K562 (cell line): Measurements from ENCODE around the gene SPATA13. TPM values are rescaled to one million over a fixed set of nuclear protein-coding genes. Genes with fewer than 3 reads are reported as not detected.

Source experiments
- ATAC-seq: fragments of 200-7000 bp; cut with Tn5 transposase; 3 replicates; pipeline ENCODE4 v1.9.1; 2020; ENCODE audit warnings: moderate library complexity
- BruUV-seq: library from RNA; stranded (reverse); fragments of 400-500 nt; replicated peaks from 2 replicates; lab custom pipeline; 2021; lab: Mats Ljungman, UMichigan
- CTCF ChIA-PET: fragments of 300-600 bp; formaldehyde crosslinking; extraction: SDS; loops from one replicate; lab custom pipeline; 2021; ENCODE audit warnings: low intra/inter-chr PET ratio; lab: Yijun Ruan, JAX
- POLR2A ChIA-PET: fragments of 300-600, 350-650 bp; sonication (Branson Sonifier 250); formaldehyde crosslinking; extraction: SDS; loops from one replicate; lab custom pipeline; 2021; ENCODE audit warnings: antibody characterized with exemption, inconsistent platforms; lab: Yijun Ruan, JAX
- DNase-seq, 4 experiments: peaks; one replicate each; pipeline versions ENCODE4 v3.0.0 to v3.0.0-alpha.2; 2011 to 2018; ENCODE audit warnings: low spot score in 3 of 4, mixed read lengths in 3 of 4; ENCODE audit errors: extremely low read depth in 1 of 4
- FAIRE-seq: peaks from 2 replicates; lab custom pipeline; 2011; peaks lifted over from hg19 to GRCh38; lab: Jason Lieb, UNC
- H2AFZ ChIP-seq: 2 replicates; pipeline ENCODE4 v1.6.0; 2011; ENCODE audit warnings: low read depth, low read length, control low read depth, inconsistent platforms
- H3K27ac ChIP-seq: fragments of 200-600 bp; 3 replicates; pipeline ENCODE4 v1.8.0; 2011; ENCODE audit warnings: low read depth, mild to moderate bottlenecking, control low read depth, inconsistent platforms, low read length, moderate library complexity, mixed read lengths; ENCODE audit errors: extremely low read depth
- H3K27me3 ChIP-seq, 2 experiments: fragments of 300-600 bp in 1 of 2; 2 replicates in 1 of 2; 3 replicates in 1 of 2; pipeline versions ENCODE4 v1.6.0 to v1.8.0; 2011; ENCODE audit warnings: inconsistent platforms in 2 of 2, low read length in 2 of 2, mild to moderate bottlenecking in 1 of 2, mixed read lengths in 1 of 2, moderate library complexity in 1 of 2; ENCODE audit not compliant: control insufficient read depth in 2 of 2, insufficient read depth in 2 of 2
- H3K36me3 ChIP-seq: fragments of 300-600 bp; 3 replicates; pipeline ENCODE4 v1.8.0; 2011; ENCODE audit warnings: mild to moderate bottlenecking, low read length, inconsistent platforms; ENCODE audit not compliant: control insufficient read depth, insufficient read depth
- H3K4me1 ChIP-seq, 2 experiments: fragments of 200-600 bp in 1 of 2; replicated peaks in 1 of 2; 2 replicates in 1 of 2; 3 replicates in 1 of 2; pipeline versions ENCODE4 v1.5.1 to v1.8.0; 2011; ENCODE audit warnings: inconsistent platforms in 2 of 2, low read length in 2 of 2, mild to moderate bottlenecking in 1 of 2, mixed read lengths in 1 of 2, moderate library complexity in 1 of 2; ENCODE audit not compliant: control insufficient read depth in 2 of 2, insufficient read depth in 2 of 2
- H3K4me2 ChIP-seq: 2 replicates; pipeline ENCODE4 v1.6.1; 2011; ENCODE audit warnings: low read length, control low read depth, inconsistent platforms, mixed read lengths; ENCODE audit not compliant: insufficient read depth
- H3K4me3 ChIP-seq: fragments of 200-600 bp; sonication (generic), shearing (Covaris generic); 2 replicates; pipeline ENCODE4 v1.5.1; 2016; ENCODE audit warnings: control low read depth, inconsistent platforms
- H3K79me2 ChIP-seq: fragments of 200-600 bp; 3 replicates; pipeline ENCODE4 v1.8.0; 2011; ENCODE audit warnings: low read length, inconsistent platforms; ENCODE audit not compliant: control insufficient read depth, insufficient read depth
- H3K9ac ChIP-seq, 2 experiments: 2 replicates each; pipeline versions ENCODE4 v1.6.0 to v1.6.1; 2011; ENCODE audit warnings: low read depth in 2 of 2, low read length in 2 of 2, control low read depth in 1 of 2, inconsistent platforms in 1 of 2, mild to moderate bottlenecking in 1 of 2, mixed read lengths in 1 of 2; ENCODE audit not compliant: insufficient read depth in 1 of 2
- H3K9me1 ChIP-seq: one replicate; pipeline ENCODE4 v1.6.0; 2011; ENCODE audit warnings: inconsistent platforms, mild to moderate bottlenecking, low read length, moderate library complexity; ENCODE audit not compliant: control insufficient read depth, insufficient read depth
- H3K9me3 ChIP-seq: replicated peaks from 2 replicates; pipeline ENCODE4 v1.5.1; 2011; ENCODE audit warnings: low read depth, low read length, inconsistent platforms; ENCODE audit not compliant: control insufficient read depth, insufficient read depth
- H4K20me1 ChIP-seq: replicated peaks from 2 replicates; pipeline ENCODE4 v1.6.1; 2011; ENCODE audit warnings: low read length, inconsistent platforms, mixed read lengths; ENCODE audit not compliant: control insufficient read depth, insufficient read depth
- BHLHE40 ChIP-seq: IDR thresholded peaks from 2 replicates; pipeline ENCODE4 v1.6.1; 2011; ENCODE audit warnings: low read length, improper control_type of control experiment
- BMI1 ChIP-seq: fragments of 150-350 bp; IDR thresholded peaks from 2 replicates; pipeline ENCODE4 v1.6.1; 2014; ENCODE audit warnings: low read length
- ETV5 ChIP-seq: sonication (generic); formaldehyde crosslinking; IDR thresholded peaks from 2 replicates; pipeline ENCODE4 v1.4.0; 2020; ENCODE audit warnings: low read depth, mild to moderate bottlenecking, missing genetic modification reagents
- EWSR1 ChIP-seq: fragments of 450-650 bp; IDR thresholded peaks from 2 replicates; pipeline ENCODE4 v1.6.1; 2018; ENCODE audit warnings: borderline replicate concordance, mild to moderate bottlenecking, low read depth, moderate library complexity; ENCODE audit not compliant: partially characterized antibody
- SP2 ChIP-seq: IDR thresholded peaks from 2 replicates; pipeline ENCODE4 v1.6.1; 2011; ENCODE audit warnings: mild to moderate bottlenecking, low read depth, low read length, moderate library complexity; ENCODE audit not compliant: poor library complexity, severe bottlenecking; ENCODE audit errors: extremely low read depth
- SRSF3 ChIP-seq: fragments of 200-400 bp; formaldehyde crosslinking; IDR thresholded peaks from 2 replicates; pipeline ENCODE4 v1.6.1; 2016; ENCODE audit warnings: mild to moderate bottlenecking, low read length, moderate library complexity; ENCODE audit not compliant: insufficient read depth
- TCF15 ChIP-seq: fragments of 250-450 bp; sonication (Bioruptor Pico); IDR thresholded peaks from 2 replicates; pipeline ENCODE4 v1.8.0; 2022; ENCODE audit warnings: moderate library complexity, mild to moderate bottlenecking, inconsistent platforms
- ZNF699 ChIP-seq: fragments of 250-450 bp; sonication (Bioruptor Pico); IDR thresholded peaks from 2 replicates; pipeline ENCODE4 v1.8.0; 2021; ENCODE audit warnings: mild to moderate bottlenecking, moderate library complexity; ENCODE audit not compliant: insufficient replicate concordance
- WGBS: fragments of 100-300 bp; shearing (Covaris generic); methylation state at CpG from one replicate; pipeline ENCODE4 v1.1.6; 2016; ENCODE audit warnings: low coverage, mixed read lengths; ENCODE audit not compliant: insufficient coverage; ENCODE audit errors: missing lambda C conversion rate; 5-methylcytosine and 5-hydroxymethylcytosine counted together
- in situ Hi-C: fragments of 300-500 bp; cut with MboI; formaldehyde crosslinking; loops from 4 replicates; pipeline ENCODE4 v1.15.0; 2018; ENCODE audit warnings: inconsistent platforms, mixed read lengths
- intact Hi-C: fragments of 100-400 bp; cut with micrococcal nuclease; formaldehyde crosslinking; loops from 2 replicates; pipeline ENCODE4 v1.14.2; 2022
- polyA plus RNA-seq, 8 experiments: library from polyadenylated mRNA; depleted of rRNA in 4 of 8; stranded (reverse) in 5 of 8; unstranded in 3 of 8; fragments of >200 nt; fragmentation: Nextera tagmentation in 2 of 8; fragmentation: Illumina TruSeq in 1 of 8; extraction: Ambion mirVana in 2 of 8; extraction: Trizol in 1 of 8; gene quantifications; 2 replicates each; pipeline versions ENCODE4 v1.2.1 to v1.2.3, GENCODE V29; 2011 to 2014; ENCODE audit warnings: inconsistent platforms in 1 of 8, missing spikeins in 1 of 8
- total RNA-seq, 7 experiments: library from RNA; depleted of rRNA in 6 of 7; stranded (reverse); fragments of >200 nt in 6 of 7; fragmentation: Illumina TruSeq in 2 of 7; extraction: Trizol in 2 of 7; gene quantifications; 2 replicates each; pipeline versions ENCODE4 v1.2.1 to v1.2.3, GENCODE V29; 2011 to 2021; ENCODE audit warnings: low replicate concordance in 1 of 7

SPATA13 gene
- total and polyA plus RNA-seq, 9 of the 15 experiments (the other 6 are each of a cell fraction or from before 2014, with no cell fraction given), result 0.08 to 0.99 (median 0.21) TPM; not detected in 2

- Histone ChIP-seq H3K9ac (no peak overlapping the region), H3K36me3 (no peaks in the 10 kb centered on the region), H3K27ac (no peak overlapping the region), H3K4me2 (no peak overlapping the region), H3K9me3 (no peaks in the 10 kb centered on the region), H4K20me1 (no peaks in the 10 kb centered on the region), H2AFZ (no peak overlapping the region), H3K4me3 (no peak overlapping the region), H3K4me1 (no peaks in the 10 kb centered on the region), H3K79me2 (no peaks in the 10 kb centered on the region), H3K9me1 (no peaks in the 10 kb centered on the region), H3K27me3 (no peaks in the 10 kb centered on the region)
- FAIRE-seq (no peak), ATAC-seq (no peak), DNase-seq (no peak)
- POLR2A ChIA-PET, result no interaction called here
- CTCF ChIA-PET, result no interaction called here
- TF ChIP-seq BHLHE40, result no peak
- no peak for TF ChIP-seq BMI1
- no peak for TF ChIP-seq ETV5 (CRISPR knock-in tag)
- no peak for TF ChIP-seq TCF15 (CRISPR knock-in tag)
- WGBS, result 3% methylated on average over 7 of the region's 9 CpGs
- intact Hi-C loops, result no loop called here
- in situ Hi-C loops, result no loop called here
- no TSS peak for BruUV-seq
These were observed 23.2 kb downstream of the SPATA13 start for GRCh38 chr13:24183741-24184182.

DNA sequence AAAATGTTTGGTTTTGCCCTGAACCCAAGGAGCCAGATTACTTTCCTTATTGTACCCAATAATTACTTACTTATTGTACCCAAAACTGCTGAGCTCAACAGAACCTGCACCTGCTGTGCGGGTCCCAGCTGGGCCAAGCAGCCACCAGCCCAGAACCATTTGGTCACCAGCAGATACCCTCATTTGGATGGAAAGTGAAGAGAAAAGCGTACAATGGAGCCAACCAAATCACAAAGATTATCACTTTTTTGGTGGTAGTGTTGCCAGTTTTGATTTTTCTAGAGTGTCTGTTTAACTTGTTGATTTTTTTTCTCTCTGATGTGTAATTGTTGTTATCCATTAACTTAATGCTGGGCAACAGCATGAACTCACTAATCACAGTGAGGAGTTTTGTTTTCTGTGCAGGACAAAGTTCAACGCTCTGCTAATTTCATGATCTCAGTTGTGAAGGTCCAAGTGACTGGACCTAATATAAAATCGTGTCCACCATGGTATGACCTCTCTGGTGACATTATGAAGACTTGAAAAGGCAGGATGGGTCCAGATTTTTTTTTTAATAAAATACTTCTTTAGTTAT, 23.8 kb downstream of the SPATA13 start:
- FAIRE-seq (no peak), DNase-seq (no peak), ATAC-seq (no peak)
- Histone ChIP-seq H3K36me3 (no peaks in the 10 kb centered on the region), H3K4me3 (no peak overlapping the region), H3K79me2 (no peaks in the 10 kb centered on the region), H3K9me1 (no peaks in the 10 kb centered on the region), H3K4me1 (no peaks in the 10 kb centered on the region), H3K9ac (no peak overlapping the region), H3K27me3 (no peaks in the 10 kb centered on the region), H3K9me3 (no peaks in the 10 kb centered on the region), H3K27ac (no peak overlapping the region), H2AFZ (no peak overlapping the region), H4K20me1 (no peaks in the 10 kb centered on the region), H3K4me2 (no peak overlapping the region)
- ChIA-PET POLR2A (no interaction called here), CTCF (no interaction called here)
- TF ChIP-seq SRSF3 (no peak), ZNF699 (CRISPR knock-in tag) (no peak), SP2 (no peak), EWSR1 (no peak)
- BruUV-seq, result no TSS peak
- WGBS, result 8% methylated on average over 3 of the region's 4 CpGs
- intact Hi-C loops (no loop called here), in situ Hi-C loops (no loop called here)
